Spleen (tissue), 13 donors: ENCODE results near the gene PARD6G. TPM values are rescaled to one million over a fixed set of nuclear protein-coding genes. Genes with fewer than 3 reads are reported as not detected.
"Not testable (repeated sequence)": the region's sequence is repeated elsewhere in the genome, so short reads cannot be mapped to it uniquely, and the experiment has no call there.

Experiments used
- DNase-seq: peaks from one replicate; pipeline ENCODE4 v3.0.0-alpha.2; 2020
- H3K27ac ChIP-seq, 8 donors: fragments of 200-600 bp; sonication (generic) in 7 of 8; 1 replicate in 4 of 8; 2 replicates in 4 of 8; pipeline versions ENCODE4 v1.5.0 to v1.8.0; 2016 to 2021; ENCODE audit warnings: inconsistent platforms in 4 of 8, mild to moderate bottlenecking in 4 of 8, moderate library complexity in 1 of 8
- H3K27me3 ChIP-seq, 7 donors: fragments of 200-600 bp; sonication (generic) in 6 of 7; replicated peaks in 1 of 7; 1 replicate in 4 of 7; 2 replicates in 3 of 7; pipeline versions ENCODE4 v1.5.0 to v1.8.0; 2016 to 2021; ENCODE audit warnings: inconsistent platforms in 3 of 7, mild to moderate bottlenecking in 1 of 7
- H3K36me3 ChIP-seq, 6 donors: fragments of 200-600 bp; sonication (generic) in 5 of 6; 1 replicate in 4 of 6; 2 replicates in 2 of 6; pipeline versions ENCODE4 v1.5.0 to v1.8.0; 2016 to 2021; ENCODE audit warnings: inconsistent platforms in 2 of 6
- H3K4me1 ChIP-seq, 6 donors: fragments of 200-600 bp; sonication (generic) in 5 of 6; 1 replicate in 3 of 6; 2 replicates in 3 of 6; pipeline versions ENCODE4 v1.5.0 to v1.8.0; 2016 to 2021; ENCODE audit warnings: inconsistent platforms in 3 of 6
- H3K4me3 ChIP-seq, 8 donors: fragments of 200-600 bp; sonication (generic) in 7 of 8; 1 replicate in 4 of 8; 2 replicates in 4 of 8; pipeline versions ENCODE4 v1.5.0 to v1.8.0; 2016 to 2021; ENCODE audit warnings: inconsistent platforms in 4 of 8, mild to moderate bottlenecking in 4 of 8, moderate library complexity in 2 of 8
- H3K9me3 ChIP-seq, 8 donors: fragments of 200-600 bp; sonication (generic) in 7 of 8; 1 replicate in 4 of 8; 2 replicates in 4 of 8; pipeline versions ENCODE4 v1.5.0 to v1.8.0; 2016 to 2021; ENCODE audit warnings: inconsistent platforms in 4 of 8
- POLR2A ChIP-seq, 3 donors: fragments of 450-650 bp; IDR thresholded peaks; one replicate each; pipeline ENCODE4 v1.5.1; 2017; ENCODE audit warnings: antibody characterized with exemption in 3 of 3, mild to moderate bottlenecking in 1 of 3
- POLR2AphosphoS5 ChIP-seq, 3 donors: sonication (generic); formaldehyde crosslinking; IDR thresholded peaks; one replicate each; pipeline ENCODE4 v1.5.1; 2017; ENCODE audit warnings: antibody characterized with exemption in 3 of 3
- WGBS, 5 donors: extraction: QIAGEN DNeasy Blood & Tissue Kit in 3 of 5; methylation state at CpG; one replicate each; pipeline versions ENCODE4 v1.1.5 to v1.1.7; 2013 to 2018; 5-methylcytosine and 5-hydroxymethylcytosine counted together
- intact Hi-C: fragments of 100-400 bp; cut with DNase I; formaldehyde crosslinking; loops from one replicate; pipeline ENCODE4 v1.15.0; 2023; ENCODE audit warnings: low total_unique reads
- long read RNA-seq, 2 donors: transcript quantifications; one replicate each; lab custom pipeline, GENCODE V29; 2026
- polyA plus RNA-seq, 3 donors: library from polyadenylated mRNA; stranded (reverse); fragments of 200-250 nt; gene quantifications; one replicate each; pipeline ENCODE4 v1.2.1, GENCODE V29; 2013
- total RNA-seq, 7 donors: library from RNA; depleted of rRNA in 3 of 7; stranded (reverse); fragments of >200 nt in 3 of 7; fragmentation: NEBNext Ultra II Directional in 4 of 7; extraction: Animal tissue kit (Norgen Biotek cat#: 25700) in 4 of 7; gene quantifications; one replicate each; pipeline versions ENCODE4 v1.1.0 to v1.2.1, GENCODE V29; 2016 to 2021
- TF ChIP-seq, protein P1 (sequence below), 11 experiments: fragments of 200-600 bp in 7 of 11; fragments of 450-650 bp in 4 of 11; sonication (generic) in 4 of 11; IDR thresholded peaks in 8 of 11; conservative IDR thresholded peaks in 3 of 11; 1 replicate in 7 of 11; 2 replicates in 4 of 11; pipeline versions ENCODE4 v1.4.0 to v1.8.0; 2016 to 2021; ENCODE audit warnings: antibody characterized with exemption in 11 of 11, inconsistent platforms in 4 of 11, mild to moderate bottlenecking in 1 of 11
- donor health status: healthy with polysubstance abuse.
- donor health status: DM: no; HTN: no; CAD: no; lungs with moderate emphysema.
- donor health status: DM: no; HTN: no; CAD: no.
- donor health status: Bipolar disorder and iron deficiency.
- donor health status: healthy.
- donor health status: DM: no; HTN: no; CAD: no.
- donor health status: DM: yes; HTN: yes; CAD: no.

The PARD6G gene, protein sequence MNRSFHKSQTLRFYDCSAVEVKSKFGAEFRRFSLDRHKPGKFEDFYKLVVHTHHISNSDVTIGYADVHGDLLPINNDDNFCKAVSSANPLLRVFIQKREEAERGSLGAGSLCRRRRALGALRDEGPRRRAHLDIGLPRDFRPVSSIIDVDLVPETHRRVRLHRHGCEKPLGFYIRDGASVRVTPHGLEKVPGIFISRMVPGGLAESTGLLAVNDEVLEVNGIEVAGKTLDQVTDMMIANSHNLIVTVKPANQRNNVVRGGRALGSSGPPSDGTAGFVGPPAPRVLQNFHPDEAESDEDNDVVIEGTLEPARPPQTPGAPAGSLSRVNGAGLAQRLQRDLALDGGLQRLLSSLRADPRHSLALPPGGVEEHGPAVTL
- total RNA-seq, result 1 to 10 TPM; 1.8 to 6.8 (median 4.3) TPM
- polyA plus RNA-seq, result under 1 TPM; 0.30 to 0.51 (median 0.47) TPM
- long read RNA-seq, donor 1, partial matches to known transcripts, result 0 of 2 reads
- long read RNA-seq, donor 1, other reads (novel, unspliced or antisense), result 0 of 2 reads
- long read RNA-seq, donor 2, partial matches to known transcripts, result 0 of 2 reads
- long read RNA-seq, donor 2, other reads (novel, unspliced or antisense), result 0 of 2 reads

GRCh38 chr18:80247393-80247841, at the start of gene PARD6G:
Gene PARD6G, minus strand, starts transcription at chr18:80247514. Its CDS starts 166 bp downstream, at chr18:80247348.
- H3K27ac ChIP-seq, result peak within 1 kb of the TSS in 5 of 8 donors; percentile 22 to 59 (median 38)
- H3K4me1 ChIP-seq, result peaks cover 4 to 21% (median 13%) of the 10 kb centered on the region in 6 donors
- 0 to 3% (median 2%) methylated on average over 6 to 60 of the region's 60 CpGs for WGBS, 5 donors
- H3K4me3 ChIP-seq, result peak within 1 kb of the TSS; percentile 52 to 87 (median 68)
- peak; percentile 86 for DNase-seq
- no peaks in the 10 kb centered on the region for H3K36me3 ChIP-seq
- TF ChIP-seq POLR2A (IDR thresholded peaks at IDR 0.05), result no peak
- no peak for TF ChIP-seq POLR2AphosphoS5 (IDR thresholded peaks at IDR 0.05)
- TF ChIP-seq, protein P1, sequence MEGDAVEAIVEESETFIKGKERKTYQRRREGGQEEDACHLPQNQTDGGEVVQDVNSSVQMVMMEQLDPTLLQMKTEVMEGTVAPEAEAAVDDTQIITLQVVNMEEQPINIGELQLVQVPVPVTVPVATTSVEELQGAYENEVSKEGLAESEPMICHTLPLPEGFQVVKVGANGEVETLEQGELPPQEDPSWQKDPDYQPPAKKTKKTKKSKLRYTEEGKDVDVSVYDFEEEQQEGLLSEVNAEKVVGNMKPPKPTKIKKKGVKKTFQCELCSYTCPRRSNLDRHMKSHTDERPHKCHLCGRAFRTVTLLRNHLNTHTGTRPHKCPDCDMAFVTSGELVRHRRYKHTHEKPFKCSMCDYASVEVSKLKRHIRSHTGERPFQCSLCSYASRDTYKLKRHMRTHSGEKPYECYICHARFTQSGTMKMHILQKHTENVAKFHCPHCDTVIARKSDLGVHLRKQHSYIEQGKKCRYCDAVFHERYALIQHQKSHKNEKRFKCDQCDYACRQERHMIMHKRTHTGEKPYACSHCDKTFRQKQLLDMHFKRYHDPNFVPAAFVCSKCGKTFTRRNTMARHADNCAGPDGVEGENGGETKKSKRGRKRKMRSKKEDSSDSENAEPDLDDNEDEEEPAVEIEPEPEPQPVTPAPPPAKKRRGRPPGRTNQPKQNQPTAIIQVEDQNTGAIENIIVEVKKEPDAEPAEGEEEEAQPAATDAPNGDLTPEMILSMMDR (IDR thresholded peaks at IDR 0.05 in 8 of 11, conservative IDR thresholded peaks at IDR 0.05 in 3 of 11), result no peak
- H3K27me3 ChIP-seq, result peaks cover 0 to 44% (median 17%) of the 10 kb centered on the region in 7 donors
- H3K9me3 ChIP-seq, result no peaks in the 10 kb centered on the region
- intact Hi-C loops, result no loop called here

DNA sequence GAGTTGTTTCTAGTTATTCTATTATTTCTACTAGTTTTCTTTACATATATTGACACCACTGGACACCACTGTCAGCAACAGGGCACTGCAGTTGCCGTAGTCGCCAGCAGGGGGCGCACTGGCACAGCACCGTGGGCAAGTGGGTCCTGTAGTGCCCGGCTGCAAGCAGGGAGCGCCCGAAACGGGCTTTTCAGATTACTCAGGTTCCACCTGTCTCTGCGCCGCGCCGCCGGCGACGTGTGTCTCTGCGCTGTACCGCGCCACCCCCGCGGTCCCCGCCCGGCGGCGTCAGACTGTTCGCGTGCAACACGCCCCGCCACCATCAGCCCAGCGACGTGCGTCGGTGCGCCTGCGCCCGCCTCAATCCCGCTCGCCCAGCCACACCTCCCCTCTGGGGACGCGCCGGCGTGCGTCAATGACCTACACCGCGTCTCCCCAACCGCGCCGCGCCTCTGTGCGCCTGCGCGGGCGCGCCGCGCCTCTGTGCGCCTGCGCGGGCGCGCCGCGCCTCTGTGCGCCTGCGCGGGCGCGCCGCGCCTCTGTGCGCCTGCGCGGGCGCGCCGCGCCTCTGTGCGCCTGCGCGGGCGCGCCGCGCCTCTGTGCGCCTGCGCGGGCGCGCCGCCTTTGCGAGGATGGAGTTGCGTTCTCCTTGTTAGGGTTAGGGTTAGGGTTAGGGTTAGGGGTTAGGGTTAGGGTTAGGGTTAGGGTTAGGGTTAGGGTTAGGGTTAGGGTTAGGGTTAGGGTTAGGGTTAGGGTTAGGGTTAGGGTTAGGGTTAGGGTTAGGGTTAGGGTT, 15.1 kb upstream of the PARD6G start:
- H3K4me3 ChIP-seq, H3K36me3 ChIP-seq, H3K9me3 ChIP-seq, H3K4me1 ChIP-seq, intact Hi-C loops, H3K27ac ChIP-seq, H3K27me3 ChIP-seq: not testable (repeated sequence)
- WGBS, 5 donors, result 68 to 84% (median 78%) methylated on average over 41 to 91 of the region's 91 CpGs
- TF ChIP-seq, protein P1 (IDR thresholded peaks at IDR 0.05 in 8 of 11, conservative IDR thresholded peaks at IDR 0.05 in 3 of 11), result peak in 6 of 11 experiments; percentile 14 to 49 (median 46)
- DNase-seq, result peak; percentile 84

GRCh38 chr18:80259610-80260009, 12.3 kb upstream of the PARD6G start:
- peaks cover 0 to 5% (median 0%) of the 10 kb centered on the region in 7 donors for H3K27me3 ChIP-seq
- DNase-seq, result no peak
- intact Hi-C loops, result no loop called here
- 83 to 93% (median 87%) methylated on average over 4 of the region's 4 CpGs for WGBS, 5 donors
- H3K9me3 ChIP-seq, result peaks cover 0 to 4% (median 0%) of the 10 kb centered on the region in 8 donors
- no peak overlapping the region for H3K27ac ChIP-seq
- H3K4me3 ChIP-seq, result no peak overlapping the region
- TF ChIP-seq POLR2A (IDR thresholded peaks at IDR 0.05), result no peak
- TF ChIP-seq, protein P1 (IDR thresholded peaks at IDR 0.05 in 8 of 11, conservative IDR thresholded peaks at IDR 0.05 in 3 of 11), result no peak
- no peak for TF ChIP-seq POLR2AphosphoS5 (IDR thresholded peaks at IDR 0.05)
- peaks cover 0 to 3% (median 0%) of the 10 kb centered on the region in 6 donors for H3K4me1 ChIP-seq
- no peaks in the 10 kb centered on the region for H3K36me3 ChIP-seq
